ENCODE data around the gene PTEN. TPM values are rescaled to one million over a fixed set of nuclear protein-coding genes. Genes with fewer than 3 reads are reported as not detected.
"Not testable (repeated sequence)": the region's sequence is repeated elsewhere in the genome, so short reads cannot be mapped to it uniquely, and the experiment has no call there.

The PTEN gene
- total RNA-seq, 1 experiment from 2014 or later = 58.7 TPM

DNA sequence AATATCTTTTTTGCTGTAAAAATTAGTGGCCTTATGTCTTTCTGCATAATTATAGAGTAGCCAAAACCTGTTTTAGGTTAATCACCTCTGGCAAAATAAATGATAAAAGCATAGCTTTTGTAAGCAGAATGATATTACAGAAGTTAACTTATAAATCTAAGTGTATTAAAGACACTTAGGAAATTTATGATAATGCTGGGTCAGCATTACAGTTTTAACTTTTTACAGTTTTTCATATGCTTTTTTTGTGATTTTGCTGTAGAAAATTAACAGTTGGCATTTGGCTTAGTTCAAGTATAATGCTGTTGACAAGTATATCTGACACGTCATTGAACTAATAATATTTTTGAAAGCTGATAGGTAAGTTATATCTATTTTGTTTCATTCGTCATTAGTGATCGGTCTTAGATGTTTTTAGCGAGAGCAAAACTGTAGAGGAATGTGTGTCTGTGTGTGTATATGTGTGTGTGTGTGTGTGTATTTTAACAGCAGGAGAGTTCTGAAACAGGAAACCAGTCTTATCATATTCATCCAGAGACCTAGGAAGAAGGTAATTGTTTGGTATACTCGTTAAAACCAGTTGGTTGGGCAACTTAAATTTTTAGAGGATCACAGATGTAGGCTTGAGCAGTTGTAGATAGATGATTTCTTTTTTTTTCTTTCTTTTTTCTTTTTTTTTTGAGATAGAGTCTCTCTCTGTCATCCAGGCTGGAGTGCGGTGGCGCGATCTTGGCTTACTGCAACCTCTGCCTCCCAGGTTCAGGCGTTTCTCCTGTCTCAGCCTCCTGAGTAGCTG, 15.4 kb downstream of the PTEN start:
- H3K4me3 ChIP-seq (replicated peaks in 1 of 2; ENCODE audit: low read depth in 1 of 2, low read length in 2 of 2) = no peak overlapping the region
- CTCF ChIA-PET = no interaction called here
- 0 out of 2 replicates have a peak, but pooled peaks cover 3% of the 10 kb centered on the region for H4K20me1 ChIP-seq (ENCODE audit: insufficient read depth)
- TF ChIP-seq SRF (IDR thresholded peaks at IDR 0.05; ENCODE audit: low read depth) = no peak
- TF ChIP-seq ZNF274 (IDR thresholded peaks at IDR 0.05; ENCODE audit: low read depth, low read length) = no peak
- TF ChIP-seq RAD21 (IDR thresholded peaks at IDR 0.05; ENCODE audit: low read depth) = no peak
- TF ChIP-seq, protein P1, sequence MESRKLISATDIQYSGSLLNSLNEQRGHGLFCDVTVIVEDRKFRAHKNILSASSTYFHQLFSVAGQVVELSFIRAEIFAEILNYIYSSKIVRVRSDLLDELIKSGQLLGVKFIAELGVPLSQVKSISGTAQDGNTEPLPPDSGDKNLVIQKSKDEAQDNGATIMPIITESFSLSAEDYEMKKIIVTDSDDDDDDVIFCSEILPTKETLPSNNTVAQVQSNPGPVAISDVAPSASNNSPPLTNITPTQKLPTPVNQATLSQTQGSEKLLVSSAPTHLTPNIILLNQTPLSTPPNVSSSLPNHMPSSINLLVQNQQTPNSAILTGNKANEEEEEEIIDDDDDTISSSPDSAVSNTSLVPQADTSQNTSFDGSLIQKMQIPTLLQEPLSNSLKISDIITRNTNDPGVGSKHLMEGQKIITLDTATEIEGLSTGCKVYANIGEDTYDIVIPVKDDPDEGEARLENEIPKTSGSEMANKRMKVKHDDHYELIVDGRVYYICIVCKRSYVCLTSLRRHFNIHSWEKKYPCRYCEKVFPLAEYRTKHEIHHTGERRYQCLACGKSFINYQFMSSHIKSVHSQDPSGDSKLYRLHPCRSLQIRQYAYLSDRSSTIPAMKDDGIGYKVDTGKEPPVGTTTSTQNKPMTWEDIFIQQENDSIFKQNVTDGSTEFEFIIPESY (IDR thresholded peaks at IDR 0.05; ENCODE audit: extremely low read depth, insufficient replicate concordance, low read length) = no peak
- no peak overlapping the region for H3K27ac ChIP-seq (ENCODE audit: low read depth, low read length)
- H2AFZ ChIP-seq (ENCODE audit: low read depth, low read length, poor library complexity, severe bottlenecking) = no peak overlapping the region
- no peaks in the 10 kb centered on the region for H3K4me1 ChIP-seq (ENCODE audit: control insufficient read depth in 1 of 2, insufficient read depth in 2 of 2, low read length in 2 of 2)
- POLR2A ChIA-PET = no interaction called here
- intact Hi-C loops (cut with micrococcal nuclease) = no loop called here
- peaks cover 82% of the 10 kb centered on the region for H3K79me2 ChIP-seq (ENCODE audit: insufficient read depth, low read length)
- no peak overlapping the region for H3K9ac ChIP-seq (ENCODE audit: low read length)
- no peak for ATAC-seq
- H3K9me2 ChIP-seq (ENCODE audit: insufficient read depth) = no peaks in the 10 kb centered on the region
- BruUV-seq (replicated peaks) = no TSS peak
- DNase-seq (ENCODE audit: low read depth, low spot score) = no peak
- no peaks in the 10 kb centered on the region for H3K36me3 ChIP-seq (ENCODE audit: control insufficient read depth in 1 of 2, insufficient read depth in 2 of 2, low read length in 2 of 2)
- no peaks in the 10 kb centered on the region for H3K27me3 ChIP-seq (ENCODE audit: insufficient read depth, low read length)
- H3K4me2 ChIP-seq (ENCODE audit: low read length) = no peak overlapping the region
- RAD21 ChIA-PET (ENCODE audit: low non-redundant PET in 1 of 2, low total read pairs in 2 of 2, uncharacterized antibody in 2 of 2, unreplicated experiment in 2 of 2) = no interaction called here
- H3K9me3 ChIP-seq (ENCODE audit: control insufficient read depth in 1 of 2, insufficient read depth in 1 of 2, low read depth in 1 of 2, low read length in 2 of 2) = no peaks in the 10 kb centered on the region

- POLR2A ChIA-PET = no interaction called here
- no TSS peak for BruUV-seq (replicated peaks)
- no peak overlapping the region for H3K27ac ChIP-seq (ENCODE audit: low read depth, low read length)
- H4K20me1 ChIP-seq (ENCODE audit: insufficient read depth) = 0 out of 2 replicates have a peak, but pooled peaks cover 3% of the 10 kb centered on the region
- H3K79me2 ChIP-seq (ENCODE audit: insufficient read depth, low read length) = peaks cover 79% of the 10 kb centered on the region
- RAD21 ChIA-PET (ENCODE audit: low non-redundant PET in 1 of 2, low total read pairs in 2 of 2, uncharacterized antibody in 2 of 2, unreplicated experiment in 2 of 2) = no interaction called here
- H3K4me2 ChIP-seq (ENCODE audit: low read length) = no peak overlapping the region
- H3K36me3 ChIP-seq (ENCODE audit: control insufficient read depth in 1 of 2, insufficient read depth in 2 of 2, low read length in 2 of 2) = no peaks in the 10 kb centered on the region
- intact Hi-C loops (cut with micrococcal nuclease) = no loop called here
- H3K9me3 ChIP-seq (ENCODE audit: control insufficient read depth in 1 of 2, insufficient read depth in 1 of 2, low read depth in 1 of 2, low read length in 2 of 2) = no peaks in the 10 kb centered on the region
- no peak for TF ChIP-seq YY1 (IDR thresholded peaks at IDR 0.05; ENCODE audit: extremely low read depth, insufficient replicate concordance, low read depth, low read length)
- CTCF ChIA-PET = no interaction called here
- no peaks in the 10 kb centered on the region for H3K27me3 ChIP-seq (ENCODE audit: insufficient read depth, low read length)
- DNase-seq (ENCODE audit: low read depth, low spot score) (no peak), ATAC-seq (no peak)
- H3K4me1 ChIP-seq (ENCODE audit: control insufficient read depth in 1 of 2, insufficient read depth in 2 of 2, low read length in 2 of 2) = no peaks in the 10 kb centered on the region
- no peaks in the 10 kb centered on the region for H3K9me2 ChIP-seq (ENCODE audit: insufficient read depth)
- H3K4me3 ChIP-seq (replicated peaks in 1 of 2; ENCODE audit: low read depth in 1 of 2, low read length in 2 of 2) = no peak overlapping the region
- H3K9ac ChIP-seq (ENCODE audit: low read length) = no peak overlapping the region
- H2AFZ ChIP-seq (ENCODE audit: low read depth, low read length, poor library complexity, severe bottlenecking) = no peak overlapping the region
Observed at GRCh38 chr10:87880336-87880735, 16.9 kb downstream of the PTEN start.

GRCh38 chr10:87881373-87882059, 18.1 kb downstream of the PTEN start:
- H3K9ac ChIP-seq (ENCODE audit: low read length); H3K4me2 ChIP-seq (ENCODE audit: low read length); POLR2A ChIA-PET; intact Hi-C loops (cut with micrococcal nuclease); H3K27ac ChIP-seq (ENCODE audit: low read depth, low read length); H4K20me1 ChIP-seq (ENCODE audit: insufficient read depth); H3K4me1 ChIP-seq (ENCODE audit: control insufficient read depth in 1 of 2, insufficient read depth in 2 of 2, low read length in 2 of 2); H3K36me3 ChIP-seq (ENCODE audit: control insufficient read depth in 1 of 2, insufficient read depth in 2 of 2, low read length in 2 of 2); H3K27me3 ChIP-seq (ENCODE audit: insufficient read depth, low read length); RAD21 ChIA-PET (ENCODE audit: low non-redundant PET in 1 of 2, low total read pairs in 2 of 2, uncharacterized antibody in 2 of 2, unreplicated experiment in 2 of 2); DNase-seq (ENCODE audit: low read depth, low spot score); CTCF ChIA-PET; H3K9me2 ChIP-seq (ENCODE audit: insufficient read depth); BruUV-seq (replicated peaks); H3K4me3 ChIP-seq (replicated peaks in 1 of 2; ENCODE audit: low read depth in 1 of 2, low read length in 2 of 2); ATAC-seq; H2AFZ ChIP-seq (ENCODE audit: low read depth, low read length, poor library complexity, severe bottlenecking); H3K9me3 ChIP-seq (ENCODE audit: control insufficient read depth in 1 of 2, insufficient read depth in 1 of 2, low read depth in 1 of 2, low read length in 2 of 2): not testable (repeated sequence)
- H3K79me2 ChIP-seq (ENCODE audit: insufficient read depth, low read length) = peaks cover 77% of the 10 kb centered on the region
